Activated CD4-positive, CD25-positive, alpha-beta regulatory T cell treated with anti-CD3 and anti-CD28 coated beads, Interleukin-2, amount 50 U/mL, for 24 hours (primary cell): ENCODE data around the gene SEMA3G.

Experiments used
- ATAC-seq, 2 donors: fragments of 150-1000 bp; cut with Tn5 transposase; one replicate each; pipeline ENCODE4 v1.10.0; 2021; ENCODE audit warnings: mild to moderate bottlenecking in 1 of 2, moderate library complexity in 1 of 2

Gene SEMA3G

DNA sequence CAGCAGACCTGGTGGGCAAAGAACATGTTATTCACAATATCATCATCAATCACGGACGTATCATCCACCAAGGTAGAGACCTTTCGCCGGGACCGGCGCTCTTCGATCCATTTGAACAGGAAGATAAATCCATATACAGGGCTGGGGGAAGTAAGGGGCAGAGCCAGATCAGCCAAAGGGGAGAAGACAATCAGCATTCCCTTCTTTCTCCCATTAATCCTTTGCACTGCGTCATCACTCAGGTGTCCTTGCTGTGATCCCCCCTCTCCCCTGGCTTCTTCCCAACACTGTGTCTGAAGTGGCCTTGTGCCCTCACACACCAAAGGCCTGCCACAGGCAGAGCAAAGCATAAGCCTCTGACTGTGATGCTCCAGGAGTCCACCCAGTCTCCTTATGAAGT is 36.4 kb downstream of the SEMA3G start:
- no peak for ATAC-seq

DNA sequence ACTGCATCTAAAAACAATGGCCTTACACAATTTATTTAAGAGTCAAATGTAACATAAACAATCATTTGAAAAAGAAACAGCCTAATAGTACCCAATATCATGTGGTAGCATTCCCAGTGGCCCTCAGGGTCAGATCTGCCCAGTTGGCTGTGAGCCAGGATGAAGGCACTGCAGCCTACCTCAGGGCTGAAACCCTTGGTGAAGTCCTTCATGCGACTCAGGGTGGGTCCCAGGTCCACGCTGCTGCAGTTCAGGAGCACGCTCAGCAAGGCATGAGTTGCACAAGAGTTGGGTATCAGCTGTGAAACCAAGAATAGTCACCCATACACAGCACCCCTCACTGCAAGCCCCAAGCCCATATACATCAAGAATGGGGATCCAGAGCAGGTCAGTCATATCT is 37.1 kb downstream of the SEMA3G start:
- ATAC-seq: no peak

DNA sequence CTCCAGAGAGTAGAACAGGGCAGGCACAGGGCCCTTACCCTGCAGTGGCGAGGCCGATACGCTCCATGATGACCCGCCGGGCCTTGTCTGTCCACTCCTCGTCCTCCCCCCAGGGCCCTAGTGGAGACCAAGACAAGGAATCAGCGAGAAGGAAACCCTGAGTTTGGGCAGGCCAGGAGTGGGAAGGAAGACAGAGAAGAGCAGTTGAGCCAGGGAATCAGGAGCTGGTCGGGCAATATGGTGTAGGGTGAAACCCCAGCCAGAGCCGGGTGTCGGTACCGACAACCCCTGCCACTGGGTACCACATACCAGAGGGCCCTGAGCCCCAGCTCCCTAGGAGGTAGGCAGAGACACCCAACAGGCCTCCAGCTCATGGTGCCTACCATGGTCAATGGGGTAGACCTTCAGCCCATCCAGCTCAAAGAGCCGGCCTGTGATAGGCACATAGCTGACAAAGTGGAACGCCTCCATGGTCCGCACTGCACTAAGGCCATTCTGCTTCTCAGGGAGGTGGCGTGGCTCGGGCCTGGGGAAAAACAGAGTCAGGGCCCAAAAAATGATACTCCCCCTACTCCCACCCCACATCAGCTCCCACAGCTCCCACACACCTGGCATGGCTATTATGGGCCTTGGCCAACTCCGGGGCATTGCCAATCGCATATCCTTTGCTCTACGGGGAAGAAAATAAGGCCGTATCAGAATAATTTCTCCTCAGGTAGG is 38.0 kb downstream of the SEMA3G start:
- no peak for ATAC-seq

DNA sequence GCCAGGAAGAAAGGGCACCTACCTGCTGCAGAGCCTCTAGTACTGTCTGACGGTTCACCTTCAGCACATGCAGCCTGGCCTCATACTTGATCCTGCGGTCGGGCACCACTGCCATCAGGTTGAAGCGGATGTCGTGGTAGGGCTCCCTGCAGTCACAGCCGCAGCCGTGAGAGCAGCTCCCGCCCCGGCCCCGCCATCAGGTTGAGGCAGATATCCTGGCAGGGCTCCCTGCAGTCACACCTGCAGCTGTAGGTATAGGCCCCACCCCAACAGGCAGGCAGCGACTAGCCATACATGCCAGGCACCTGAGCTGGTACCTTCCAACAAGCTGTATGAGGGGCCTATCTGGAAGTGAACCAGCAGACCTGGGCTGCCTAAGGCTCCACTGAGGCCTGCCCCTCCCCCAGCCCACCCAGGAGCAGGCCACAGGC is 38.7 kb downstream of the SEMA3G start:
- no peak for ATAC-seq

DNA sequence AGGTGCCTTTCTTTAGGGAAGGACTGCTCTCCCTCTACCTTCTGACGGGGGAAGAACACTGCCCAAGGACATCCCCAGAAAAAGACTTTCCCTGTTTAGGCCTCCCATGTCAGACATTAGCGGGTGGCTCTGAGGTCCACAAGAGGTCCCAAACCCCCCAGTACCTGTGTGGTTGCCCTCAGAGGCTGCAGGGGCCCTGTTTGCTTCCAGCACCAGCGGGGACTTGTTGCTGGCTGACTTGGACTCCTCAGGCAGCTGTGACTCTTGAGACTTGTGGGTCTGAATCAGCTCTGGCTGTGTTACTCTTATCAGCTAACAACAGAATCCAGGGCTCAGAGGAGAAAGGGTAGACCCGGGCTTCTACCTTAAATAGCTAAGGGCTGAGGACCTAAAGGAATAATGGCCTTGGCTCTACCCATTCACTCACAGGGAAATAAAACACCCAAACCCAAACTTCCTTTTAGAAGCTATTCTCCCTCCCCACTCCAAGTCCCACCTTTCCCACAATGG is 39.2 kb downstream of the SEMA3G start:
- ATAC-seq: no peak

DNA sequence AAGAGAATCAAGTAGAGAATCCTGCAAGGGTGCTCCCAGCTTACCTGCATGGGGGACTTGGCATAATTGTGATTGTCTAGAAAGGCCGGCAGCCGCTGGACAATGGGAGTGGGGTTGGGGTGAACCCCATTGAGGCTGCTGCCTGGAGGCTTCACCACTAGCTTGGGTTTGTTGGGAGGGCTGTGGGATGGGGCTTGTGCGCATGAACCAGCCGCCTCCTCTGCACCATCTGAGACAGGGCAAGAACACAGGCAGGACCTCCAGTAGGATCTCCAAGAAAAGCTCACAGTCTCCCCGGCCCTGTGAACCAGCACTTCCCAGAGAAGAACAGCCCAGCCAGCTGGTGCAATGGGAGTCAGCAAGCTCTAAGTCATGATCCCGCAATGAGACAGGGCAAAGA is 39.8 kb downstream of the SEMA3G start:
- ATAC-seq: no peak

DNA sequence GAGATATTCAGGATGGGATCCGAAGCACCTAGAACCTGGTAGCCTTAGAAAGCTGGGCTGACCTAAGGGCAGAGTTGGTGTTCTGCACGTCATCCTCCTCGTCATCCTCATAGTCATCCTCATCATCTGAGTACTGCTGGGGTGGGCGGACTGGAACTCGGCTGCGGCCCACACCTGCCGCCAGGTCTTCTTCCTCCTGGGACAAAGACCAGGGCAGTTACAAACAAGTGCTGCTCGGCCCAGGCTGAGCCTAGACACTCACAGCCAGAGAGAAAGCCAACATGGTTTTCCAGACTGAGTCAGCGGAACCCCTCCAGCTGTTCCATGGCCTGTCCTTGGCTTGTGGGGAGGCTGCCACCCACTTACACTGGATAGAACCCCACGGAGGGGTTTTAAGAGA is 40.5 kb downstream of the SEMA3G start:
- ATAC-seq: no peak

DNA sequence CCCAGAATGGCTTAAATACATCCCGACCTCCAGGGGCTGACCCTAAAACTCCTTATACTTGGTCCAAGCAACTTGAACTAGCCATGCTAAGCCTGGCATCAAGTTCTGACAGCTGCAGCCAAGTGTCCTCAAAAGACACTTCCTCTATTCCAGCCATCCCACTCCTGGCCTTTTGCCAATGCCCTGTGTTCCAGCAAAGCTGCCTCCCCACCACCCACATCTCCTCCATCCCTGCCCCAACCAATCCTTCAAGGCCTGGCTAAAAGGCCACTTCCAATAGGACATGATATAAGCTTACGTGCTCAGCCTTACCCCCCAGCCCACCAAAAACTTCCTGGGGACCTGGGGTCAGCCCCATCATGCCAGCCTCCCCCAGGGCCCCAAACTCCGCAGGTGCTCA is 40.9 kb downstream of the SEMA3G start:
- ATAC-seq: no peak

DNA sequence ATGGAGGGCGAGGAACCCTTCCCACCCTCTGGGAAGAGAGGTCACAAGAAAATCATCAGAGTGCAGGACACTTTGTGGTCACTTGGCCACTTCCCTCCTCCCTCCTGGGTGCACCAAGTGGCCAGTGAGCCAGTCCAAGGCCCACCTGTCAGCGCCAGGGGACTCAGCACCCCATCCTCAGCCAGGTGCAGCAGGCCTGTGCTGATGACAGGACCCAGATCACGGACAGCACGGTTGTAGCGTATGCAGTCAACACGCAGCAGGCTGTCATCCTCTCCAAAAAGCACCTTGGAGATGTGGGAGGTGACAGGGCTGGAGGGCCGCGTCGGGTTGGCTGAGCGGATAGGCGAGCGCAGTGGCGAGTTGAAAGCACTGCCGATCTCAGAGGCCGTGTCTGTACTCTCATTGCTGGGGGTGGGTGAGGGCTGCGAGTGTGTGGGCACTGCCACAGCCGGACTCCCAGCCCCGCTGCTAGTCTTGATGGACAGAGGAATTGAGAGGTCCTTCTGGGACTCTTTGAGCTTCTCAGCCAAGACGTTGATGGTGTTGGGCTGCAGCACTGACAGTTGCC is 41.5 kb downstream of the SEMA3G start:
- ATAC-seq: no peak

DNA sequence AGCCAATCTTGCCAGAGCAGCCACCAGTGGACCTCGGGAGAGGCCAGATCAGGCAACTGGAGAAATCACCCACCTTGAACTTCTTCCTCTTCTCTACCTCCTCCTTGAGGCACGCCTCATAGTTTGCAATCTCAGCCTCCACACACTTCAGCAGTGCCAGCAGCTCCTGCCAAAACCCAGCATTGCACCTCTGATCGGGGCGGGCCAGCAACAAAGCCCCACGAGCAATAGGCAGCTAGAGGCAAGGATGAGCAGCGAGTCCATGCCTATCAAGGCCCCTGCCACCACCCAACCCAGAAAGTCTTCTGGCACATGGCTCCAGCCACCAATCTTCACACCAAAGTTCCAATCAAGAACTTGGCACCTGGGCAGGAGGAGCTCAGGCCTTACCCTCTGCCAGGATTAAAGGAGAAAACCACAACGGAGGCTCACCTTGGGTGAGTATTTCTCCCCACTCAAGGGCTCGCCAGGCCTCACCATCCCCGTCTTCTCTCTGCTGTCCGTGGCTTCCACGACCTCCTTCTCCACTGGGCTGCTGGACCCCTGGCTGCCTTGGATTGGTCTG is 42.1 kb downstream of the SEMA3G start:
- no peak for ATAC-seq

DNA sequence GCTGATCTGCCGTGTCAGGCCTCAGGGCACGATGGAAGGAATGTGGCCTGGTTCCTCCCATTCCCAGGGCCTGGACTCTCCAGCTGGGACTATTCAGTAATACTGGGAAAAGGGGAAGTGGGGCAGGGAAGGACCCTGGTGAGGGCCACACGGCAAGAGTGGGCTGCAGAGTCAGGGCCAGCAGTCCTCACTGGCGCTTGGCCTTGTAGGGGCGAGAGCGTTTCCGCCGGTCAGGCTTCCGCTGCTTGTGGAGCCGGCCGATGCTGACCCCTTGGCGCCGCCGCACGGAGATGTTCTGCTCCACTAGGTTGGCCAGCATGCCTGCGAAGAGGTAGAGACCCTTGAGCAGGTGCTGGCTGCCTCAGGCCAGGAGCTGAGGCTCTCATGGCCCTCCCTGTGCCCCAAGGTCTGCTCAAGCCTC is 42.8 kb downstream of the SEMA3G start:
- ATAC-seq: no peak

DNA sequence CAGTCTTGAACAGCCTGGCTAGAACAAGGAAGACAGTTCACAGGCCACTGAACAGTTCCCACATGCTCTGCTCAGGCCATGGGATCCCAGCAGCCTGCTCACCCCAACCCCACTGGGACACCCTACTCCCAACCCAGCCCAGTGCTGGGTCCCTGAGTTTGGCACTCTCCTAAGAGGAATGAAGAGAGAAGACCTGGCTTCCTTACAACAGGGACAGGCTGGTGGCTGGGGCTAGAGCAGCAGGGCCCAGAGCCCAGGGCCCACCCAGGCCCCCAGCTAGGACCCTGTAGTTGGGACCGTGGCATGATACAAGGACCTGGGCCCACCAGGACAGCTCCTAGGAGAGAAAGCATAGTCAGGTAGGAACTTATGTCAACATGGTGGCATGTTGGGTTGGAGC is 43.4 kb downstream of the SEMA3G start:
- no peak for ATAC-seq

DNA sequence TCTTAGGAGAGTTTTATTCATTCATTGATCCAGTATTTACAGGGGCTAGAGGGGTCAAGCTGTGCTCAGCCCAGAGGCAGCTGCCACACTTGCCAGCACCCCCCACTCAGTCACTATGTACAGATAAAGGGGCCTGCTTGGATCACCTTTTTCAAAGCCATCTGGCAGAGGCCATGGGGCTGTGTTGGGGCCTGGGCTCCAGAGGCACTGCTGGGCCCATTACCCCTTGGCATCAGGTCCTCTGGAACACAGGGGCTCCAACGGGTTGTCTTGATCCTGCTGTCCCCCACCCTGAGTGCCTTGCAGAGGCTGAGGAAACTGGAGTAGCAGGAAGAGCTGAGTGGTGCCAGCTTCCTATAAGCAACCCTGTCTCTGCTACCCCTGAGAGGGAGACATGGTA is 43.9 kb downstream of the SEMA3G start:
- no peak for ATAC-seq

DNA sequence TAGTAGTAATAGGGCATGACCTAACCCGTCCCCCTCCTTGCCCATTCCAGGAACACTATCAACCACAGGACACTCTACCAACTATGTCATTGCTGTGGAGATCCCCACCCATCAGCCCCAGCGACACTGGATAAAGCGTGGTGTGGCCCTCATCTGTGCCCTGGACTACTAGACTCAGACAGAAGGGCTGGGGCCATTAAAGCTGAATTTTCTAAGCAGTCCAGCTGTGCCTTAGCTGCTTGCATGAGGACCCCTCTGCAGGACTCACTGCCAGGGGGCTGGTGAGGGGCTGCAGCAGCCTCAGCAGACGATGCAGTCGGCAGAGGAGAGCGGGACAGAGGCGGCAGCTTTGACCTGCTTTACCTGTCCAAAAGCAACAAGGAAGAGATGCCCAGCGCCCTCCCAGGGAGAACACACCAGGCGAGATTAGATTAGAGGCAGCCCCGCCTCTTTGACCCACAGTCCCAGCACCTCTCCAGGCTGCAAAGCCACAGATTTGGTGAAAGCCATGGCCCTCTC is 44.6 kb downstream of the SEMA3G start:
- no peak for ATAC-seq

DNA sequence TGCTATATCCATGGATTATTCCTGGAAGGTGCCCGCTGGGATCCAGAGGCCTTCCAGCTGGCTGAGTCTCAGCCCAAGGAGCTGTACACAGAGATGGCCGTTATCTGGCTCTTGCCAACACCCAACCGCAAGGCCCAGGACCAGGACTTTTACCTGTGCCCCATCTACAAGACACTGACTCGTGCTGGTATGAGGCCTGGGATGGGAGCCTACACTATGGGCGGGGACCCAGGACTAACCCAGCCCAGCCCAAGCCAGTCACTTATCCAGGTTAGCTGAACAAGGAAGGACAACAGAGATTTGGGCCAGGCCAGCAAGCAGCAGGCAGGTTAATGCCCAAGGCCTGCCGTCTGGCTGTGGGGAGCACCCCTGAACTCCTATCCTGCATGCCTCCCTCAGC is 45.3 kb downstream of the SEMA3G start:
- no peak for ATAC-seq

DNA sequence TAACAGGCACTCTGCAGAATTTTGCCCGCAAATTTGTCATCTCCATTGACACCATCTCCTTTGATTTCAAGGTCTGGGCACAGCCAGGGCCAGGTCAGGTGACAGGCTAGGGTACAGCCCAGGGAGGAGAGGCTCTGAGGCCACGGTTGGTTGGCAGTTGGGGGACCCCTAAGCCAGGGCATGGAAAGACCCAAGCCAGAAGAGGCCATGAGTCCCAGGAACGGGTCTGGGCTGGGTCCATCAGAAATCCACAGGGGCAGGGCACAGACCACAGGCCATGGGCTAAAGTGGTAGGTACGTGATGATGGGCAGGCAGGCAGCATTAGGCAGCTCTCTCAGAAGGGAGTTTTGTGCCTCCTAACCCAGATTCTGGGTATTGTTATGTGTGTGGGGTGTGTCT is 45.8 kb downstream of the SEMA3G start:
- no peak for ATAC-seq

DNA sequence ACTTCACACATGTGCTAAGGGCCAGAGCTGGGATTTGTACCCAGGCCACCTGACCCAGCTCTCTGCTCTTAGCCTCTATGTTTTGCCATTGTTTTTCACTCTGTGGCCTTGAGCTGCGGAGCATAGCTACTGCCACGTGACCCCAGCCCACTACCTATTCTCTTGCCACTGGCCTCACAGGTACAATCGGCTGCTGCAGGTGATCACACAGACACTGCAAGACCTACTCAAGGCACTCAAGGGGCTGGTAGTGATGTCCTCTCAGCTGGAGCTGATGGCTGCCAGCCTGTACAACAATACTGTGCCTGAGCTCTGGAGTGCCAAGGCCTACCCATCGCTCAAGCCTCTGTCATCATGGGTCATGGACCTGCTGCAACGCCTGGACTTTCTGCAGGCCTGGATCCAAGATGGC is 46.2 kb downstream of the SEMA3G start:
- no peak for ATAC-seq

DNA sequence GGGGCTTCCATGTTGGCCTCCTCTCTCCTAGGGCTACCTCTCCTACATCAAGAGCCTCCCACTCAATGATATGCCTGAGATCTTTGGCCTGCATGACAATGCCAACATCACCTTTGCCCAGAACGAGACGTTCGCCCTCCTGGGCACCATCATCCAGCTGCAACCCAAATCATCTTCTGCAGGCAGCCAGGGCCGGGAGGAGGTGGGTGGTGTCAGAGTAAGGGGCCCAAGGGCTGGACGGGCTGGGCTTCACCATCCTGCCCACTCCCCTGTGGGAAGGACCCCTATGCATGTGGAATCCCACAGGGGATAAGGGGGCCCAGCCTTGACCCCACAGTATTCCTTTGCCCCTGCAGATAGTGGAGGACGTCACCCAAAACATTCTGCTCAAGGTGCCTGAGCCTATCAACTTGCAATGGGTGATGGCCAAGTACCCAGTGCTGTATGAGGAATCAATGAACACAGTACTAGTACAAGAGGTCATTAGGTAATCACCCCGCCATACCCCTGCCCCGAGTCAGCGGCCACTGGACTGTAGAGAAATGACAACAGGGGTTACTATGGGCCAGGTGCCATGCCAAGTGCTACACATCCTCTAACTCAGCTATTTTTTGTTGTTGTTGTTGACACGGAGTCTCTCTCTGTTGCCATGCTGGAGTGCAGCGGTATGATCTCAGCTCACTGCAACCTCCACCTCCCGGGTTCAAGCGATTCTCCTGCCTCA is 47.1 kb downstream of the SEMA3G start:
- no peak for ATAC-seq

DNA sequence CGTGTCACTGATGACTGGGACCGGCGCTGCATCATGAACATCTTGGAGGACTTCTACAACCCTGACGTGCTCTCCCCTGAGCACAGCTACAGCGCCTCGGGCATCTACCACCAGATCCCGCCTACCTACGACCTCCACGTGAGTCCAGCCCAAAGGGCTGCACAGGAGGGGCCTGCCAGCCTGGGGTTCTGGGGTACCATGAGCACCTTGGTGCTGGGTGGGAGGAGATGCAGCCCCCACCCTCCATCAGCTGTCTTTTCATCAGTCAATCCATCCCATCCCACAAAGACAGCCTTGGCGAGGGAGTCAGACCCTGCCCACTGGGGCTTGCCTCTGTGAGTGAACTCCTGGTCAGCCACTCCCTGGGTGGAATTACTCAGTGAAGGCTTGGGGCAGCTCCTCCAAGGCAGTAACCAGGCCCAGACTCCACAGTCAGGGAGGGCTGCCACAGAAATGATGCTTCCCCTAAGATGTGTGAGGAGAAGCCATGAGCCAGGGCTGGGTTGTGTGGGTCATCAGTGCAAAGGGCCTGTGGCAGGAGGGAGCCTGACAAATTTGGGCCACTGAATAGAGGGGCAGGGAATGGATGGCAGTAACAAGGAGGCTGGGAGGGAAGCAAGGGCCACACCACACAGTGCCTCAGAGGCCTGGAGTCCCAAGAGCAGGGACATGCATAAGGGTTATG is 47.9 kb downstream of the SEMA3G start:
- no peak for ATAC-seq

DNA sequence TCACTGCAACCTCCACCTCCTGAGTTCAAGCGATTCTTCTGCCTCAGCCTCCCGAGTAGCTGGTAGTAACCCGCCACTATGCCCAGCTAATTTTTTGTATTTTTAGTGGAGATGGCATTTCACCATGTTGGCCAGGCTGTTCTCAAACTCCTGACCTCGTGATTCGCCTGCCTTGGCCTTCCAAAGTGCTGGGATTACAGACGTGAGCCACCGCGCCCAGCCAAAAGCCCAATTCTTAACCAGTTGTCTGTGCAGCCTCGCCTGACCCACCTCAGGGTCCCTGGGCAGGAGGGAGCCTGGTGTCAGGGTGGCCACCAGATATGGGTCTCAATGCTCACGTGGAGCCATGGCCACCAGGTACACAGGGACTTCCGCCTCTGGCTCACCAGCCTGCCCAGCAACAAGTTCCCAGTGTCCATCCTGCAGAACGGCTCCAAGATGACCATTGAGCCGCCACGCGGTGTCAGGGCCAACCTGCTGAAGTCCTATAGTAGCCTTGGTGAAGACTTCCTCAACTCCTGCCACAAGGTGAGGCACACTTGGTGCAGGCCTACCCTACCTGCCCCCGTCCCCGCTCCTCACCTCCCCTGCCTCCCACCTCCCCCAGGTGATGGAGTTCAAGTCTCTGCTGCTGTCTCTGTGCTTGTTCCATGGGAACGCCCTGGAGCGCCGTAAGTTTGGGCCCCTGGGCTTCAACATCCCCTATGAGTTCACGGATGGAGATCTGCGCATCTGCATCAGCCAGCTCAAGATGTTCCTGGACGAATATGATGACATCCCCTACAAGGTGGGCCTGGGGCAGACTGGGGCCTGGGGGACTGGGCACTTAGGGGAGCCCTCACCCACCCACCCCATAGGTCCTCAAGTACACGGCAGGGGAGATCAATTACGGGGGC is 48.6 kb downstream of the SEMA3G start:
- ATAC-seq: no peak

DNA sequence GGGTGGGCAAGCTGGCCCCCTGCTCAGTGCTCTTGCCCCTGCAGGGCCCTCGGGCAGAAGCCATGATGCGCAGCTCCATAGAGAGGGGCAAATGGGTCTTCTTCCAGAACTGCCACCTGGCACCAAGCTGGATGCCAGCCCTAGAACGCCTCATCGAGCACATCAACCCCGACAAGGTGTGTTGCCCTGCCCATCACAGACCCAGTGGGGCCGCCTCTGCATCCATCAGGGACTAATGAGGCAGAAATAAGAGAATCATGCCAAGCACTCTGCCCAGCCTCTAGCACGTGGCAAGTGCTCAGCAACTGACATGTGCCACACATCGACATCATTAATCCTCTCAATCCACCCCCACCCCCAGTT is 49.4 kb downstream of the SEMA3G start:
- no peak for ATAC-seq
